Measurements from ENCODE around the gene IFI6.
"Not testable (repeated sequence)": the region's sequence is repeated elsewhere in the genome, so short reads cannot be mapped to it uniquely, and the experiment has no call there.

- TF ChIP-seq, protein P1, sequence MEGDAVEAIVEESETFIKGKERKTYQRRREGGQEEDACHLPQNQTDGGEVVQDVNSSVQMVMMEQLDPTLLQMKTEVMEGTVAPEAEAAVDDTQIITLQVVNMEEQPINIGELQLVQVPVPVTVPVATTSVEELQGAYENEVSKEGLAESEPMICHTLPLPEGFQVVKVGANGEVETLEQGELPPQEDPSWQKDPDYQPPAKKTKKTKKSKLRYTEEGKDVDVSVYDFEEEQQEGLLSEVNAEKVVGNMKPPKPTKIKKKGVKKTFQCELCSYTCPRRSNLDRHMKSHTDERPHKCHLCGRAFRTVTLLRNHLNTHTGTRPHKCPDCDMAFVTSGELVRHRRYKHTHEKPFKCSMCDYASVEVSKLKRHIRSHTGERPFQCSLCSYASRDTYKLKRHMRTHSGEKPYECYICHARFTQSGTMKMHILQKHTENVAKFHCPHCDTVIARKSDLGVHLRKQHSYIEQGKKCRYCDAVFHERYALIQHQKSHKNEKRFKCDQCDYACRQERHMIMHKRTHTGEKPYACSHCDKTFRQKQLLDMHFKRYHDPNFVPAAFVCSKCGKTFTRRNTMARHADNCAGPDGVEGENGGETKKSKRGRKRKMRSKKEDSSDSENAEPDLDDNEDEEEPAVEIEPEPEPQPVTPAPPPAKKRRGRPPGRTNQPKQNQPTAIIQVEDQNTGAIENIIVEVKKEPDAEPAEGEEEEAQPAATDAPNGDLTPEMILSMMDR (conservative IDR thresholded peaks at IDR 0.05 in 1 of 2, IDR thresholded peaks at IDR 0.05 in 1 of 2; ENCODE audit: low read depth in 1 of 2, low read length in 2 of 2): not testable (repeated sequence)
- not testable (repeated sequence) for TF ChIP-seq EZH2 (IDR thresholded peaks at IDR 0.05; ENCODE audit: low read length, missing control alignments)
Observed at GRCh38 chr1:27627733-27628132, 44.3 kb downstream of the IFI6 start.

All from fibroblast of lung (primary cell).